Lower leg skin (tissue), 3 donors: Measurements from ENCODE around the gene CFAP161.

ENCODE experiments used
- POLR2A ChIP-seq, 2 donors: fragments of 450-650 bp; IDR thresholded peaks; one replicate each; pipeline ENCODE4 v1.6.1; 2016 to 2017; ENCODE audit warnings: antibody characterized with exemption in 2 of 2, mild to moderate bottlenecking in 1 of 2, moderate library complexity in 1 of 2
- TF ChIP-seq, protein P1 (sequence below), 3 donors: fragments of 450-650 bp; IDR thresholded peaks; one replicate each; pipeline ENCODE4 v1.5.1; 2016; ENCODE audit warnings: antibody characterized with exemption in 3 of 3, mild to moderate bottlenecking in 3 of 3, moderate library complexity in 2 of 3

DNA sequence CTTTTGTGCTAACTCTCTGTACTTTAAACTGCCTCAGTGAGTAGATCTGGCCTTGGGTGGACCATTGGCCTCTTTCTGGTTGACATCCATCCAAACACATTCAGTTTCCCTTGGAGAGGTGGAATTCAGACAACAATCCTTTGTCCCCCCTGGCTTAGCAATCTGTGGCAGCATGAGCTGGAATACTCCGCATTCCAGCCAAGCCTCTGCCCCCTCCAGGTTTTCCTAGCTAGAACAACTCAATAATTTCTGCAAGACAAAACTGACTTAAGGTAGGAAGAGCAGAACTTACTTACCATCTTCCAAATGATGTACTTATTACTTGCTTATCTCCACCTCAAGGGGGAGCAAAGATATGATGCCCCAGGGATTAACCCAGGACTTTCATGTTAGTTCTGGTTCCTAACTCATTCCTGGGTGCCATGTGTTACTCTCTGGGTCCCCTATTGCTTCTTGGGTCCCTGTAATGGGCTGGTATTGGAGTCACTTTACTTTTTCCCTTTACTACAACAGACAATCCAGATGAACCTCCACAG lies 40.8 kb downstream of the CFAP161 start:
- TF ChIP-seq, protein P1, sequence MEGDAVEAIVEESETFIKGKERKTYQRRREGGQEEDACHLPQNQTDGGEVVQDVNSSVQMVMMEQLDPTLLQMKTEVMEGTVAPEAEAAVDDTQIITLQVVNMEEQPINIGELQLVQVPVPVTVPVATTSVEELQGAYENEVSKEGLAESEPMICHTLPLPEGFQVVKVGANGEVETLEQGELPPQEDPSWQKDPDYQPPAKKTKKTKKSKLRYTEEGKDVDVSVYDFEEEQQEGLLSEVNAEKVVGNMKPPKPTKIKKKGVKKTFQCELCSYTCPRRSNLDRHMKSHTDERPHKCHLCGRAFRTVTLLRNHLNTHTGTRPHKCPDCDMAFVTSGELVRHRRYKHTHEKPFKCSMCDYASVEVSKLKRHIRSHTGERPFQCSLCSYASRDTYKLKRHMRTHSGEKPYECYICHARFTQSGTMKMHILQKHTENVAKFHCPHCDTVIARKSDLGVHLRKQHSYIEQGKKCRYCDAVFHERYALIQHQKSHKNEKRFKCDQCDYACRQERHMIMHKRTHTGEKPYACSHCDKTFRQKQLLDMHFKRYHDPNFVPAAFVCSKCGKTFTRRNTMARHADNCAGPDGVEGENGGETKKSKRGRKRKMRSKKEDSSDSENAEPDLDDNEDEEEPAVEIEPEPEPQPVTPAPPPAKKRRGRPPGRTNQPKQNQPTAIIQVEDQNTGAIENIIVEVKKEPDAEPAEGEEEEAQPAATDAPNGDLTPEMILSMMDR (IDR thresholded peaks at IDR 0.05) = no peak
- no peak for TF ChIP-seq POLR2A (IDR thresholded peaks at IDR 0.05)
